Measurements from ENCODE around the gene SLC2A4RG. TPM values are rescaled to one million over a fixed set of nuclear protein-coding genes. Genes with fewer than 3 reads are reported as not detected.
"Not testable (repeated sequence)": the region's sequence is repeated elsewhere in the genome, so short reads cannot be mapped to it uniquely, and the experiment has no call there.

SLC2A4RG gene
- polyA plus RNA-seq, 12 donors, result 81.5 to 182 (median 102) TPM; not detected in 1

DNA sequence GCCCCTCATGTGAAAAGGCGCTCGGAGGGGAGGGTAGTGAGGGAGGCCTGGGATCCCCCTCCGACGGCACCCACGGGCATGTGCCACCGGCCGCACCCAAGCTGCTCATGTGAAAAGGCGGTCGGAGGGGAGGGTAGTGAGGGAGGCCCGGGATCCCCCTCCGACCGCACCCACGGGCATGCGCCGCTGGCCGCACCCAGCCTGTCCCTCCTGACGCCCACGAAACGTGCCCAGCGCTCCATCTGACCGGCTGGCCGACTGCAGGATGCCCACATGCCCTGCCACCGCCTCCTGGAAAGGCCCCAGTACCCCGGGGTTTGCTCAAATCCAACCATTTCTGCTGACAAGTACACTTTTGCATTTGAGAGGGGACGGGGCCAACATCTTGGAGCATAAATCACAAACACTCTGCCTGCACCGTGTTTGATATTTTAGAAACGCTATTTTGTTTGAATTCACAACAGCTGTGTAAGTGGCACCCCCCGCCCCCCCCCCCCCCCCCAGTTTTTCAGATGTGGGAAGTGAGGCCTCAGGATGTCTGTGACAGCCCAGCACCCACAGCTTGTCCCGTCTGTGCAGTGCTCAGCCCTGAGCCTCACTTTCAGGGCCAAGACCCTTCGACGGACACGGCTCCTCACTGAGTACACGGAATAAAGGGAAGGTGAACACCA is 34.1 kb downstream of the SLC2A4RG start:
- DNase-seq, result no peak

GRCh38 chr20:63774306-63774705 is 34.7 kb downstream of the SLC2A4RG start:
- no peak for DNase-seq

- DNase-seq, result peak; percentile 66
These were observed 35.8 kb downstream of the SLC2A4RG start for GRCh38 chr20:63775096-63775978.

DNA sequence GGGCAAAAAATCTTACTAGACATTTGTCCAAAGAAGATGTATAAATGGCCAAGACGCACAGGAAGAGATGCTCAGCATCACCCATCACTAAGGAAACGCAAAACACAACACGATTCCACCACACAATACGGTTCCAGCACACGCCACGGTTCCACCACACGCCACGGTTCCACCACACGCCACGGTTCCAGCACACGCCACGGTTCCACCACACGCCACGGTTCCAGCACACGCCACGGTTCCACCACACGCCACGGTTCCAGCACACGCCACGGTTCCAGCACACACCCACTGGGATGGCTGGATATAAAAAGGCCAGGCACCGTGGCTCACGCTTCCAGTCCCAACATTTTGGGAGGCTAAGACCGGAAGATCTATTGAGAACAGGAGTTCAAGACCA is 37.3 kb downstream of the SLC2A4RG start:
- DNase-seq, result not testable (repeated sequence)

DNA sequence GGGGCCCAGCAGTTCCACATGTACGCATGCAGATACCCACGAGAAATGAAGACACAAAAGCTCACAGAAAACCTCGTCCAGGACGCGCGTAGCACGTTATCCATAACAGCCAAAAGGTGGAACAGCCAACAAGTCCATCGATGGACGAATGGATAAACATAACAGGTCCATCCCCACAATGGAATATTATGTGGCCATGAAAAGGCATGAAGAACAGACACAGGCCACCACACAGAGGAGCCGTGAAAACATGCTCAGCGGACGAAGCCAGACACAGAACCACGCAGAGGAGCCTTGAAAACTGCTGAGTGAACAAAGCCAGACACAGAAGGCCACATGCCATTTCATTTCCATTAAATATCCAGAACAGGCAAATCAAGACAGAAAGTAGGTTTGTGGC is 38.0 kb downstream of the SLC2A4RG start:
- DNase-seq, result no peak

DNA sequence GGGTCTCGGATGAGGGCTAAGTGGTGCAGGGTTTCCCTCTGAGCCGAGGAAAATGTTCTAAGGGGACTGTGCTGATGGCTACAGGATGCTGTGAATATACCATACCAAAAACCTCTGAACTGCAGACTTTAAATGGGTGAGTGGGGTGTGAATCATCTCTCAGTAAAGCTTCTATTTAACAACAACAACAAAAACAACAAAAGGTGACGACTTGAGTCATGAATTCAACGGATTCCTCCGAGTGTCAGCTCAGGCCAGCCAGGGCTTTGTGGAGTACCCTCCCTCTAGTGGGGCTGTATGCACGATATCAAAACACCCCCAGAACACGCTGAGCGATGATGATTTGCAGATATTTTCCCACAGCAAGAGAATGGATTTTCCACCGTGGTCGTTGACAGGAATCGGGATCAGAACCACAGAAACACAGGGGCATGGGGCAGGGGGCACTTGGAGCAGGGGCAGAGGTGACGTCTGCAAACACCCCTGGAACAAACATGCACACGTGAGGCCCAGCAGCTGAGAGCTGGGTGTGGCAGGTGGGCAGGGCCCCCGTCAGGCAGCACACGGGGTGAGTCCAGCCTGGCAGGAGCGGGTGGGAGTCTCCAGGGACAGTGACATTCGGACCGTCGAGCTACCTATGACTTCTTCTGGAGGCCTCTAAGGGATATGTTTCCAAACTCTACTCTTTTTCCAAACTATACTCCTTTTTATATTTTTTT is 38.6 kb downstream of the SLC2A4RG start:
- DNase-seq, result no peak

DNA sequence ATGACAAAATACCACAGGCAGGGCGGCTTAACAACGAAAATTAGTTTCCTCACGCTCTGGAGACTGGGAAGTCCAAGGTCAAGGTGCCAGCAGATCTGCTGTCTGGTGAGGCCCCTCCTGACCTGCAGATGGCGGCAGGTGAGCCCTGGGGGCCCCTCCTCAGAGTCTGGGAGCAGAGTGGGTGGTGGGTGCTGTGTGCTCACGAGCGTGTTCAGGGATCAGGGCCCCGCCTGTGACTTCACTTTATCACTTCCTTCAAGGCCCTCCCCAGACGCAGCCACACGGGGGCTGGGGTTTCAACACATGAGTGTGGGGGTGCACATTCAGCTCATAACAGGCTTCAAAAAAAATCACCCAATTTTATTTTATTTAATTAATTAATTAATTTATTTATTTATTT is 39.3 kb downstream of the SLC2A4RG start:
- no peak for DNase-seq

DNA sequence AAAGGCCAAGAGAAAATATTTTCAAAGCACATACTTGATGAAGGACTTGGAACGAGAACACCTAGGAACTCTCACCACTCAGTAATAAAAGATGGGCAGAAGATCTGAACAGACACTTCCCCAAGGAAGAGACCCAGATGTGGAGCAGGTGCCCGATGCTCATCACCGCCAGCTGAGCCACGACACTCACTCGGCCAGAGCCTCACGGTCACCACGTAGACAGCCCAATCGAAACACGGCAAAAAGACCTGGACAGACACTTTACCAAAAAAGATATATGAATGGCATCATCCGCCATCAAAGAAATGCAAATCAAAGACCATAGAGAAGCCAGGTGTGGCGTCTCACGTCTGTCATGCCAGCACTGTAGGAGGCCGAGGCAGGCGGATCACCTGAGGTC is 41.6 kb downstream of the SLC2A4RG start:
- no peak for DNase-seq

GRCh38 chr20:63782051-63782471 is 42.5 kb downstream of the SLC2A4RG start:
- no peak for DNase-seq

- no peak for DNase-seq
These were observed 43.0 kb downstream of the SLC2A4RG start for GRCh38 chr20:63782521-63782971.

DNA sequence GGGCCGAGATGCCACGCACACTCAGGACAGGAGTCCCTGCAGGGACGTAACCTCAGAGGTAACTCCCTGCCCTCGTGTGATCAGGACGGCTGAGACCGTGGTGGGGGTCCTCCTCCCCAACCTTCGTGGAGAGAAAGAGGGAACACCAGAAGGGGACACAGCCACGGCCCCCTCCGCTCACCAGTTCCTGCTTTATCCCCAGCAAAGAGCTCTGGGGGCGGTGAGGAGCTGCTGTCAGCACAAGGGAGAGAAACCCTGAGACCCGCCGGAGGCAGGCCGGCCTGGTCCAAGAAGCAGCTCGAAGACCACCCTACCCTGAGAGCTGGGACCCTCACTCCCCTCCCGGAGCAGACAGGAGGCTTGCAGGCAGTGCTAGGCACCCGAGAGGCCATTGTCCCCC is 44.4 kb downstream of the SLC2A4RG start:
- DNase-seq, result no peak

GRCh38 chr20:63785691-63786131 is 46.1 kb downstream of the SLC2A4RG start:
- DNase-seq, result no peak

GRCh38 chr20:63787302-63787701 is 47.7 kb downstream of the SLC2A4RG start:
- DNase-seq, result no peak

DNA sequence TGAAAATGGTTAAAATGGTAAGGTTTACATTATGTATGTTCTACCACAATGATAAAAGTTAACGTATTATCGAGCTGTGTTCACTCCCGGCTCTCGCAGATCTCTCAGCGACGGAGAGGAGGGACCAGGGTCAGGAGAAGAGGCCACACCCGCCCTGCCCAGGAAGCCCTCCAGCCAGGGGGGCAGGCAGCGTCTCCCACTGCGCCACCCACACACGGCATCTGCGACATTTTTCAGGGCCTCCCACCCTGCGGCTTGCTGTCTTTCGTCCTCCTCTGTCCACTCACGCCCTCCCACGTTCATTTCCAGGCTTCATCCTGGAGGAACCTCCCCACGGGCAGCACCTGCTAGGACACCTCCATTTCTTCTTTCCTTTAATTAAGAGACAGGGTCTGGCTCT is 48.2 kb downstream of the SLC2A4RG start:
- DNase-seq, result no peak

DNA sequence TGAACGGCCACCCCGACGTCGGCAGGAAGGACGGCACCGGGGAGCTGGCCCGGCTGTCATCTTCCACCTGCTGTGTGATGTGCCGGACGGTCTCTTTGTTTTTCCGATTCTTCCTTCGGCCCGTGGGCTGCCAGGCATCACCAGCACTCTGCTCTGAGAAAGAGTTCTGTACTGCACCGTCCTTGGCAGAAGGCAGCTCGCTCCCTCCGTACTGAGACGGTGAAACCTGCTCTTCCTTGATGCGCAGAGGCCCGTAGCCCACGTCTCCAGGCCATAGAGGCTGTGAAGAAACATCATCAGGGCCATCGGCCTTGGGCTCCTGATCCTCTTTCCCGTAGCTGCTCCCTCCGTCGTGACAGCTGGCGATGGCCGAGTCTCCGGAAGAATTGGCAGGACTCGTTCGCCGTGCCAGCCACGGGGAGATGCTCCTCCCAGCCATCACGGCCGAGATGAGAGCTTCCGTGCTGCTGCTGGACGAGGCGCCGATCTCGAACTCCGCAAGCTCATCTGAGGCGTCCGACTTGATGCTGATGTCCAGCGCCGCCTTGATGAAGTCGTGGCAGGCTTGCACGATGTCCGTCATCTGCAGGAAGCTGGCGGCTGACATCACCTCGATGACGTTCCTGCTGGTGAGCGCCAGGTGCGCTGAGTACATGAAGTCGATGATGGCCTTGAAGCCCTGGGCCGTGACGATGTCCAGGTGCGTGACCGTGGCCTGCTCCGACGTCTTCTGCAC is 50.4 kb downstream of the SLC2A4RG start:
- DNase-seq, result no peak

- DNase-seq, result no peak
These were observed 51.1 kb downstream of the SLC2A4RG start for GRCh38 chr20:63790572-63791168.

DNA sequence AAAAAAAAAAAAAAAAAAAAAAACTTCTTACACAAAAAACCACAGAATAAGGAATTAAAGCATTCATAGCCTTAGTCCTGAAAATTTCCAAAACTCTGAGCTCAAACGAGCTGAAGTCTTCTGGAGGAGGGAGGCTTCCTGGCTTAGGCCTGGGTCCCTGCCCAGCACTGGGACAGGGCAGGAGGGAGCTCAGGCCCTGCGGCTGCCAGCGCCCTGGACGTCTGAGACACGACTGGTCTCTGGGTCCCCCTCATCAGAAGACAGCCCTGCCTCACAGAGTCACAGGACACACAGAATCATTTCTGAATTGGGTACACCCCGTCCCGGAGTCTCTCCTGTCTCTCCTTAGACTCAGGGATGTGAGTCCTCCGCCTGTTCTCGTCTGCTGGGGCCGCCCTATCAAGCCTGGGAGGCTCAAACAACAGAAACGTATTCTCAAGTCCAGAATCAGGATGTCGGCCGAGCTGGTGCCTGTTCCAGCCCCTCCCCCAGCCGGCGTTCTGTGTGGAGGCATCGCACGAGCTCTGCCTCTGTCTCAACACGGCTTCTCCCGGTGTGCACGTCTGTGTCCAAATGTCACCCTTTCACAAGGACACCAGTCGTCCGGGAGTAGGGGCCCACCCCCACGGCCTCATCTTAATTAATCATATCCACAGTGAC is 52.1 kb downstream of the SLC2A4RG start:
- no peak for DNase-seq

DNA sequence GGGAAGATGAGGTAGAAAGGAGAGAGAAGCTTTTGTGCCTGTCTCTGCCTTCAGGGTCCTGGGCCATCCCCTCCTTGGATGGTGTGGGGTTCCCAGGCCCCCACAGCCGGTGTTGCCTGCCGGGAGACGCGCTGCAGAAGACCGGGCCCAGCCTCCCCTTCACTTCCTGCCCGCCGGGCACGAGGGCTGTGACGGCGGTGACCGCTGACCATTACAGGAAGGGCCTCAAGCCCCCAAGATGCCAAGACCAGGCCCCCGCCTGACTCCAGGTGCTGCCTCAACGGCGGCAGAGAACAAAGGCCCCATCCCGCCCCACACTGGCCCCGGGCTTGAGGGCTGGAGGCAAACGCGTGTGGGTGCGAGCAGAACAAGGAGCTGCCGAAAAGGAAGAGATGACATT is 53.3 kb downstream of the SLC2A4RG start:
- DNase-seq, result no peak
